Spleen (tissue), 11 donors: Measurements from ENCODE around the gene FMNL3. TPM values are rescaled to one million over a fixed set of nuclear protein-coding genes. Genes with fewer than 3 reads are reported as not detected.
A peak's percentile ranks its signal among the peaks of the same experiment; 100 is the strongest.
"Not testable (repeated sequence)": the region's sequence is repeated elsewhere in the genome, so short reads cannot be mapped to it uniquely, and the experiment has no call there.

Experiments used
- DNase-seq: peaks from one replicate; pipeline ENCODE4 v3.0.0-alpha.2; 2020
- H3K27ac ChIP-seq, 8 donors: fragments of 200-600 bp; sonication (generic) in 7 of 8; 1 replicate in 4 of 8; 2 replicates in 4 of 8; pipeline versions ENCODE4 v1.5.0 to v1.8.0; 2016 to 2021; ENCODE audit warnings: inconsistent platforms in 4 of 8, mild to moderate bottlenecking in 4 of 8, moderate library complexity in 1 of 8
- H3K27me3 ChIP-seq, 7 donors: fragments of 200-600 bp; sonication (generic) in 6 of 7; replicated peaks in 1 of 7; 1 replicate in 4 of 7; 2 replicates in 3 of 7; pipeline versions ENCODE4 v1.5.0 to v1.8.0; 2016 to 2021; ENCODE audit warnings: inconsistent platforms in 3 of 7, mild to moderate bottlenecking in 1 of 7
- H3K36me3 ChIP-seq, 6 donors: fragments of 200-600 bp; sonication (generic) in 5 of 6; 1 replicate in 4 of 6; 2 replicates in 2 of 6; pipeline versions ENCODE4 v1.5.0 to v1.8.0; 2016 to 2021; ENCODE audit warnings: inconsistent platforms in 2 of 6
- H3K4me1 ChIP-seq, 6 donors: fragments of 200-600 bp; sonication (generic) in 5 of 6; 1 replicate in 3 of 6; 2 replicates in 3 of 6; pipeline versions ENCODE4 v1.5.0 to v1.8.0; 2016 to 2021; ENCODE audit warnings: inconsistent platforms in 3 of 6
- H3K4me3 ChIP-seq, 8 donors: fragments of 200-600 bp; sonication (generic) in 7 of 8; 1 replicate in 4 of 8; 2 replicates in 4 of 8; pipeline versions ENCODE4 v1.5.0 to v1.8.0; 2016 to 2021; ENCODE audit warnings: inconsistent platforms in 4 of 8, mild to moderate bottlenecking in 4 of 8, moderate library complexity in 2 of 8
- H3K9me3 ChIP-seq, 8 donors: fragments of 200-600 bp; sonication (generic) in 7 of 8; 1 replicate in 4 of 8; 2 replicates in 4 of 8; pipeline versions ENCODE4 v1.5.0 to v1.8.0; 2016 to 2021; ENCODE audit warnings: inconsistent platforms in 4 of 8
- CTCF ChIP-seq, 11 experiments: fragments of 200-600 bp in 7 of 11; fragments of 450-650 bp in 4 of 11; sonication (generic) in 4 of 11; IDR thresholded peaks in 8 of 11; conservative IDR thresholded peaks in 3 of 11; 1 replicate in 7 of 11; 2 replicates in 4 of 11; pipeline versions ENCODE4 v1.4.0 to v1.8.0; 2016 to 2021; ENCODE audit warnings: antibody characterized with exemption in 11 of 11, inconsistent platforms in 4 of 11, mild to moderate bottlenecking in 1 of 11
- POLR2A ChIP-seq, 3 donors: fragments of 450-650 bp; IDR thresholded peaks; one replicate each; pipeline ENCODE4 v1.5.1; 2017; ENCODE audit warnings: antibody characterized with exemption in 3 of 3, mild to moderate bottlenecking in 1 of 3
- POLR2AphosphoS5 ChIP-seq, 3 donors: sonication (generic); formaldehyde crosslinking; IDR thresholded peaks; one replicate each; pipeline ENCODE4 v1.5.1; 2017; ENCODE audit warnings: antibody characterized with exemption in 3 of 3
- WGBS, 5 donors: extraction: QIAGEN DNeasy Blood & Tissue Kit in 3 of 5; methylation state at CpG; one replicate each; pipeline versions ENCODE4 v1.1.5 to v1.1.7; 2013 to 2018; 5-methylcytosine and 5-hydroxymethylcytosine counted together
- intact Hi-C: fragments of 100-400 bp; cut with DNase I; formaldehyde crosslinking; loops from one replicate; pipeline ENCODE4 v1.15.0; 2023; ENCODE audit warnings: low total_unique reads
- polyA plus RNA-seq, 3 donors: library from polyadenylated mRNA; stranded (reverse); fragments of 200-250 nt; gene quantifications; one replicate each; pipeline ENCODE4 v1.2.1, GENCODE V29; 2013
- total RNA-seq, 7 donors: library from RNA; depleted of rRNA in 3 of 7; stranded (reverse); fragments of >200 nt in 3 of 7; fragmentation: NEBNext Ultra II Directional in 4 of 7; extraction: Animal tissue kit (Norgen Biotek cat#: 25700) in 4 of 7; gene quantifications; one replicate each; pipeline versions ENCODE4 v1.1.0 to v1.2.1, GENCODE V29; 2016 to 2021
- donor health status: healthy with polysubstance abuse.
- donor health status: DM: no; HTN: no; CAD: no; lungs with moderate emphysema.
- donor health status: DM: no; HTN: no; CAD: no.
- donor health status: Bipolar disorder and iron deficiency.
- donor health status: healthy.
- donor health status: DM: no; HTN: no; CAD: no.
- donor health status: DM: yes; HTN: yes; CAD: no.

The FMNL3 gene
- total and polyA plus RNA-seq, 10 donors, result 8.6 to 46.9 (median 27.3) TPM

- peak; percentile 93 to 99 (median 98) for TF ChIP-seq CTCF (IDR thresholded peaks at IDR 0.05 in 8 of 11, conservative IDR thresholded peaks at IDR 0.05 in 3 of 11)
- TF ChIP-seq POLR2A (IDR thresholded peaks at IDR 0.05), result peak; percentile 92 to 93 (median 93)
- peak; percentile 94 to 100 (median 98) for TF ChIP-seq POLR2AphosphoS5 (IDR thresholded peaks at IDR 0.05)
- peak; percentile 99 for DNase-seq
- H3K36me3 ChIP-seq, result peaks cover 0 to 21% (median 0%) of the 10 kb centered on the region in 6 donors
- H3K4me3 ChIP-seq, result peak within 1 kb of the TSS; percentile 56 to 88 (median 69)
- H3K27me3 ChIP-seq, result no peaks in the 10 kb centered on the region
- WGBS, 5 donors, result 4 to 5% (median 5%) methylated on average over 48 to 50 of the region's 50 CpGs
- H3K4me1 ChIP-seq, result peaks cover 30 to 51% (median 48%) of the 10 kb centered on the region in 6 donors
- intact Hi-C loops, result no loop called here
- H3K27ac ChIP-seq, result peak within 1 kb of the TSS; percentile 94 to 99 (median 97)
- no peaks in the 10 kb centered on the region for H3K9me3 ChIP-seq
These were observed 34.0 kb upstream of the FMNL3 start, which contains the start of gene TMBIM6 for GRCh38 chr12:49740930-49741881. Gene TMBIM6 (plus strand): TSS chr12:49741557. CDS start chr12:49752494, 10,937 bp downstream.

- DNase-seq, H3K9me3 ChIP-seq, H3K27me3 ChIP-seq, H3K4me3 ChIP-seq, intact Hi-C loops: not testable (repeated sequence)
- 90 to 94% (median 91%) methylated on average over 12 of the region's 12 CpGs for WGBS, 5 donors
- peak overlapping the region in 3 of 8 donors; percentile 94 to 97 (median 97) for H3K27ac ChIP-seq
- H3K36me3 ChIP-seq, result peaks cover 0 to 21% (median 0%) of the 10 kb centered on the region in 6 donors
- H3K4me1 ChIP-seq, result peaks cover 28 to 42% (median 38%) of the 10 kb centered on the region in 6 donors
These were observed 33.1 kb upstream of the FMNL3 start for GRCh38 chr12:49740277-49740676.

- H3K27me3 ChIP-seq, H3K27ac ChIP-seq, H3K4me3 ChIP-seq, H3K36me3 ChIP-seq, DNase-seq, intact Hi-C loops: not testable (repeated sequence)
- WGBS, 5 donors, result 86 to 96% (median 91%) methylated on average over 5 of the region's 5 CpGs
- Histone ChIP-seq H3K9me3 (peaks cover 0 to 14% (median 2%) of the 10 kb centered on the region in 8 donors), H3K4me1 (peaks cover 14 to 27% (median 23%) of the 10 kb centered on the region in 6 donors)
These were observed 31.5 kb upstream of the FMNL3 start for GRCh38 chr12:49738721-49739120.

- intact Hi-C loops, H3K36me3 ChIP-seq, H3K4me1 ChIP-seq, H3K27me3 ChIP-seq, DNase-seq, H3K27ac ChIP-seq, H3K4me3 ChIP-seq: not testable (repeated sequence)
- 94 to 96% (median 95%) methylated on average over 6 to 7 of the region's 7 CpGs for WGBS, 5 donors
- peaks cover 0 to 14% (median 2%) of the 10 kb centered on the region in 8 donors for H3K9me3 ChIP-seq
These were observed 27.7 kb upstream of the FMNL3 start for GRCh38 chr12:49734900-49735299.

GRCh38 chr12:49733219-49734017, 26.2 kb upstream of the FMNL3 start:
- H3K9me3 ChIP-seq, result peaks cover 0 to 14% (median 2%) of the 10 kb centered on the region in 8 donors
- no peaks in the 10 kb centered on the region for H3K36me3 ChIP-seq
- intact Hi-C loops, result no loop called here
- no peaks in the 10 kb centered on the region for H3K27me3 ChIP-seq
- TF ChIP-seq POLR2A (IDR thresholded peaks at IDR 0.05) (no peak), CTCF (IDR thresholded peaks at IDR 0.05 in 8 of 11, conservative IDR thresholded peaks at IDR 0.05 in 3 of 11) (no peak), POLR2AphosphoS5 (IDR thresholded peaks at IDR 0.05) (no peak)
- DNase-seq, result no peak
- 78 to 86% (median 85%) methylated on average over 10 of the region's 10 CpGs for WGBS, 5 donors
- no peak overlapping the region for H3K4me3 ChIP-seq
- no peak overlapping the region for H3K27ac ChIP-seq
- H3K4me1 ChIP-seq, result no peaks in the 10 kb centered on the region
